ENCODE measurements around the gene PPM1H. TPM values are rescaled to one million over a fixed set of nuclear protein-coding genes. Genes with fewer than 3 reads are reported as not detected.

Gene PPM1H
- total and polyA plus RNA-seq, 10 of the 15 experiments (the other 5 are each of a cell fraction or from before 2014, with no cell fraction given) = 0.11 to 0.83 (median 0.49) TPM

- TF ChIP-seq E2F8 (IDR thresholded peaks at IDR 0.05; ENCODE audit: low read depth, partially characterized antibody) = no peak
- no peak for TF ChIP-seq BRCA1 (IDR thresholded peaks at IDR 0.05; ENCODE audit: low read depth, low read length)
- TF ChIP-seq, protein P1, sequence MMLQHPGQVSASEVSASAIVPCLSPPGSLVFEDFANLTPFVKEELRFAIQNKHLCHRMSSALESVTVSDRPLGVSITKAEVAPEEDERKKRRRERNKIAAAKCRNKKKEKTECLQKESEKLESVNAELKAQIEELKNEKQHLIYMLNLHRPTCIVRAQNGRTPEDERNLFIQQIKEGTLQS (IDR thresholded peaks at IDR 0.05; ENCODE audit: borderline replicate concordance, extremely low read depth, low read depth, low read length) = no peak
- TF ChIP-seq E2F4 (IDR thresholded peaks at IDR 0.05; ENCODE audit: low read depth, low read length) = no peak
- no peak for TF ChIP-seq NFYA (IDR thresholded peaks at IDR 0.05; ENCODE audit: borderline replicate concordance, low read depth, low read length)
- TF ChIP-seq FOXK2 (IDR thresholded peaks at IDR 0.05) = no peak
- TF ChIP-seq STAT3 (IDR thresholded peaks at IDR 0.05; ENCODE audit: low read depth, low read length) = no peak
- TF ChIP-seq, protein P2, sequence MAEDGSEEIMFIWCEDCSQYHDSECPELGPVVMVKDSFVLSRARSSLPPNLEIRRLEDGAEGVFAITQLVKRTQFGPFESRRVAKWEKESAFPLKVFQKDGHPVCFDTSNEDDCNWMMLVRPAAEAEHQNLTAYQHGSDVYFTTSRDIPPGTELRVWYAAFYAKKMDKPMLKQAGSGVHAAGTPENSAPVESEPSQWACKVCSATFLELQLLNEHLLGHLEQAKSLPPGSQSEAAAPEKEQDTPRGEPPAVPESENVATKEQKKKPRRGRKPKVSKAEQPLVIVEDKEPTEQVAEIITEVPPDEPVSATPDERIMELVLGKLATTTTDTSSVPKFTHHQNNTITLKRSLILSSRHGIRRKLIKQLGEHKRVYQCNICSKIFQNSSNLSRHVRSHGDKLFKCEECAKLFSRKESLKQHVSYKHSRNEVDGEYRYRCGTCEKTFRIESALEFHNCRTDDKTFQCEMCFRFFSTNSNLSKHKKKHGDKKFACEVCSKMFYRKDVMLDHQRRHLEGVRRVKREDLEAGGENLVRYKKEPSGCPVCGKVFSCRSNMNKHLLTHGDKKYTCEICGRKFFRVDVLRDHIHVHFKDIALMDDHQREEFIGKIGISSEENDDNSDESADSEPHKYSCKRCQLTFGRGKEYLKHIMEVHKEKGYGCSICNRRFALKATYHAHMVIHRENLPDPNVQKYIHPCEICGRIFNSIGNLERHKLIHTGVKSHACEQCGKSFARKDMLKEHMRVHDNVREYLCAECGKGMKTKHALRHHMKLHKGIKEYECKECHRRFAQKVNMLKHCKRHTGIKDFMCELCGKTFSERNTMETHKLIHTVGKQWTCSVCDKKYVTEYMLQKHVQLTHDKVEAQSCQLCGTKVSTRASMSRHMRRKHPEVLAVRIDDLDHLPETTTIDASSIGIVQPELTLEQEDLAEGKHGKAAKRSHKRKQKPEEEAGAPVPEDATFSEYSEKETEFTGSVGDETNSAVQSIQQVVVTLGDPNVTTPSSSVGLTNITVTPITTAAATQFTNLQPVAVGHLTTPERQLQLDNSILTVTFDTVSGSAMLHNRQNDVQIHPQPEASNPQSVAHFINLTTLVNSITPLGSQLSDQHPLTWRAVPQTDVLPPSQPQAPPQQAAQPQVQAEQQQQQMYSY (CRISPR knock-in tag; IDR thresholded peaks at IDR 0.05) = no peak
- no peak for TF ChIP-seq ATF2 (IDR thresholded peaks at IDR 0.05; ENCODE audit: low read length)
- TF ChIP-seq TBL1XR1 (IDR thresholded peaks at IDR 0.05; ENCODE audit: low read depth, low read length) = no peak
Observed at GRCh38 chr12:62761658-62762057, 173.3 kb downstream of the PPM1H start (continued).

All from GM12878 (cell line).